ENCODE measurements around the gene TRPM1. TPM values are rescaled to one million over a fixed set of nuclear protein-coding genes. Genes with fewer than 3 reads are reported as not detected.

TRPM1 gene
- total and polyA plus RNA-seq, 2 donors (not counting 1 experiment from before 2014, with no cell fraction given) = not detected

DNA sequence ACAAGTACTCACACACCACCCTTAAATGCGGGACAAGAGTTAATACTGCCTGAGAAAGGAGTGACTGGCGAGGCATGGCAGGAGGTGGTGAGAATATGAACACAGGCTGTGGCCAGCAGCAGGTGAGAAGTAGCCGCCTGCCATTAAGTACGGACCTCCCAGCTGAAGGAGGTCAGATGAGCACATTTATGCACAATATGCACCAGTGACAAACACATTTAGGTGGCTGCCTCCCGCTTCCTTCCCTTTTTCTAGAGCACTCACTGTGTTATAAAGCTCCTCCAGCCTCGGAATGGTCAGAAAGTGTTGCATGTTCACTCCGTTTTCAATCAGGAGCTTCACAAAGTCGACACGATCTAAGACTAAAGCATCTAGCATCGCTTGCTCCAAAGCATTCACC is 52.4 kb downstream of the TRPM1 start:
- H3K4me2 ChIP-seq (ENCODE audit: extremely low read depth, insufficient read depth, low read length) = no peak overlapping the region
- H3K4me3 ChIP-seq (replicated peaks in 1 of 4; ENCODE audit: control extremely low read depth in 1 of 4, insufficient read depth in 1 of 4, low read depth in 3 of 4, low read length in 4 of 4) = no peak overlapping the region
- no peaks in the 10 kb centered on the region for H3K36me3 ChIP-seq (ENCODE audit: control insufficient read depth, insufficient read depth, low read length)
- H4K20me1 ChIP-seq (ENCODE audit: control insufficient read depth, extremely low read depth, insufficient read depth, low read length) = no peaks in the 10 kb centered on the region
- H3K9me3 ChIP-seq (ENCODE audit: control insufficient read depth, insufficient read depth, low read depth, low read length) = no peaks in the 10 kb centered on the region
- H3K4me1 ChIP-seq (ENCODE audit: control insufficient read depth, extremely low read depth, insufficient read depth, low read length) = no peaks in the 10 kb centered on the region
- DNase-seq (ENCODE audit: low read depth in 2 of 2) = no peak
- TF ChIP-seq EZH2 (IDR thresholded peaks at IDR 0.05; ENCODE audit: low read length, missing control alignments) = no peak
- TF ChIP-seq, protein P1, sequence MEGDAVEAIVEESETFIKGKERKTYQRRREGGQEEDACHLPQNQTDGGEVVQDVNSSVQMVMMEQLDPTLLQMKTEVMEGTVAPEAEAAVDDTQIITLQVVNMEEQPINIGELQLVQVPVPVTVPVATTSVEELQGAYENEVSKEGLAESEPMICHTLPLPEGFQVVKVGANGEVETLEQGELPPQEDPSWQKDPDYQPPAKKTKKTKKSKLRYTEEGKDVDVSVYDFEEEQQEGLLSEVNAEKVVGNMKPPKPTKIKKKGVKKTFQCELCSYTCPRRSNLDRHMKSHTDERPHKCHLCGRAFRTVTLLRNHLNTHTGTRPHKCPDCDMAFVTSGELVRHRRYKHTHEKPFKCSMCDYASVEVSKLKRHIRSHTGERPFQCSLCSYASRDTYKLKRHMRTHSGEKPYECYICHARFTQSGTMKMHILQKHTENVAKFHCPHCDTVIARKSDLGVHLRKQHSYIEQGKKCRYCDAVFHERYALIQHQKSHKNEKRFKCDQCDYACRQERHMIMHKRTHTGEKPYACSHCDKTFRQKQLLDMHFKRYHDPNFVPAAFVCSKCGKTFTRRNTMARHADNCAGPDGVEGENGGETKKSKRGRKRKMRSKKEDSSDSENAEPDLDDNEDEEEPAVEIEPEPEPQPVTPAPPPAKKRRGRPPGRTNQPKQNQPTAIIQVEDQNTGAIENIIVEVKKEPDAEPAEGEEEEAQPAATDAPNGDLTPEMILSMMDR (conservative IDR thresholded peaks at IDR 0.05 in 1 of 2, IDR thresholded peaks at IDR 0.05 in 1 of 2; ENCODE audit: low read depth in 1 of 2, low read length in 2 of 2) = no peak
- H2AFZ ChIP-seq (ENCODE audit: low read length) = no peak overlapping the region
- H3K27me3 ChIP-seq (ENCODE audit: control insufficient read depth, insufficient read depth, low read length) = no peaks in the 10 kb centered on the region
- H3K79me2 ChIP-seq (ENCODE audit: control insufficient read depth, insufficient read depth, low read length) = no peaks in the 10 kb centered on the region
- H3K27ac ChIP-seq (ENCODE audit: insufficient read depth, low read length) = no peak overlapping the region
- no peak overlapping the region for H3K9ac ChIP-seq (ENCODE audit: insufficient read depth, low read length)

DNA sequence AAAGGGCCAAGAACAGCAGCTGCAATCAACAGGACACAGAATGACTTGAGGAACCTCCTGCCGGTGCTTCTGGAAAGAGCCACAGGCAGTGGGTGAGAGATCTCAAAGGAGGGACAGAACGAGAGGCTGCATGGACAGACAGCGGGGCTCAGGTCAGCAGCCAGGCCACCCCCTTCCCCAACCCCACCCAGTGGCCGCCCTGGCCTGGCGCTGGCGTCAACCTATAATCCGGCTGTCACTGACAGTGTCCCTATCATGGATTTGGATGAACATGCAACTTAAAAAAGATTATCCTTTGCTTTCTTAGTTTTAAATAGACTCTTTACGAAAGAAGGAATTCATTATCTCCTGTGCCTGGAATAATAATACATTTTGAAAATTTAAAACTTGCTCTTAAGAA is 54.1 kb downstream of the TRPM1 start:
- no peak for TF ChIP-seq EZH2 (IDR thresholded peaks at IDR 0.05; ENCODE audit: low read length, missing control alignments)
- TF ChIP-seq, protein P1 (conservative IDR thresholded peaks at IDR 0.05 in 1 of 2, IDR thresholded peaks at IDR 0.05 in 1 of 2; ENCODE audit: low read depth in 1 of 2, low read length in 2 of 2) = no peak
- Histone ChIP-seq H3K79me2 (ENCODE audit: control insufficient read depth, insufficient read depth, low read length) (no peaks in the 10 kb centered on the region), H3K4me2 (ENCODE audit: extremely low read depth, insufficient read depth, low read length) (no peak overlapping the region), H3K4me3 (replicated peaks in 1 of 4; ENCODE audit: control extremely low read depth in 1 of 4, insufficient read depth in 1 of 4, low read depth in 3 of 4, low read length in 4 of 4) (no peak overlapping the region), H3K27ac (ENCODE audit: insufficient read depth, low read length) (no peak overlapping the region), H2AFZ (ENCODE audit: low read length) (no peak overlapping the region), H4K20me1 (ENCODE audit: control insufficient read depth, extremely low read depth, insufficient read depth, low read length) (no peaks in the 10 kb centered on the region), H3K9me3 (ENCODE audit: control insufficient read depth, insufficient read depth, low read depth, low read length) (no peaks in the 10 kb centered on the region), H3K4me1 (ENCODE audit: control insufficient read depth, extremely low read depth, insufficient read depth, low read length) (no peaks in the 10 kb centered on the region), H3K27me3 (ENCODE audit: control insufficient read depth, insufficient read depth, low read length) (no peaks in the 10 kb centered on the region), H3K9ac (ENCODE audit: insufficient read depth, low read length) (no peak overlapping the region), H3K36me3 (ENCODE audit: control insufficient read depth, insufficient read depth, low read length) (no peaks in the 10 kb centered on the region)
- DNase-seq (ENCODE audit: low read depth in 2 of 2) = no peak

DNA sequence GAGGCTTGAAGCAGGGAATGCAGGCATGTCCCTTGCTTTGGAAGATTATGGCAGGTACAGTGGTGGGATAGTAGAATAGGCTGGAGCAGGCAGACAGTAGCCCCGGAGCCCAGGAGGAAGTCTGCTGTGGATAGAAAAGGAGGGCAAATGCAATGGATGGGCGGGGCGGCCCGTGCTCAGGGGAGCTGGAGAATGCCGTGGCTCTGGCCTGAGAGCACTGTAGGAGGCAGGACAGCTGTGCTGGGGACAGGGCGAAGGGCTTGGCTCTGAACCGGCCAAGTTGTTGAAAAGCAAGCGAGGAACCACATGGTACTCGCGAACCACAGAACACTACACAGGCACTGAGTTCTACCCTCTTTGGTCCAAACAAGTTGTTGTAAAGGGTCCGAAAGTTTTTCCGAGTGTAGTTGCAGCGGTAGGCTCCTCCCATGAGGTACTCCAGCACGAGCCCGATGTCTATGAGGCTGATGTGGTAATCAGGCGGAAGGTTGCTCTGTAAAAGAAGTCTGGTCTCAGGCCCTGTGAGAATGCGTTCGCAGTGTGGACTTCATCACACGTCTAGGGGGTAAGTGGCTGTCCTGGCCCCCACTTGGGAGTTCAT is 54.7 kb downstream of the TRPM1 start:
- H3K79me2 ChIP-seq (ENCODE audit: control insufficient read depth, insufficient read depth, low read length) = no peaks in the 10 kb centered on the region
- H3K36me3 ChIP-seq (ENCODE audit: control insufficient read depth, insufficient read depth, low read length) = no peaks in the 10 kb centered on the region
- no peaks in the 10 kb centered on the region for H3K9me3 ChIP-seq (ENCODE audit: control insufficient read depth, insufficient read depth, low read depth, low read length)
- TF ChIP-seq EZH2 (IDR thresholded peaks at IDR 0.05; ENCODE audit: low read length, missing control alignments) = no peak
- TF ChIP-seq, protein P1 (conservative IDR thresholded peaks at IDR 0.05 in 1 of 2, IDR thresholded peaks at IDR 0.05 in 1 of 2; ENCODE audit: low read depth in 1 of 2, low read length in 2 of 2) = no peak
- no peaks in the 10 kb centered on the region for H3K4me1 ChIP-seq (ENCODE audit: control insufficient read depth, extremely low read depth, insufficient read depth, low read length)
- no peak overlapping the region for H3K4me2 ChIP-seq (ENCODE audit: extremely low read depth, insufficient read depth, low read length)
- no peak overlapping the region for H2AFZ ChIP-seq (ENCODE audit: low read length)
- H3K27me3 ChIP-seq (ENCODE audit: control insufficient read depth, insufficient read depth, low read length) = no peaks in the 10 kb centered on the region
- H4K20me1 ChIP-seq (ENCODE audit: control insufficient read depth, extremely low read depth, insufficient read depth, low read length) = no peaks in the 10 kb centered on the region
- no peak overlapping the region for H3K9ac ChIP-seq (ENCODE audit: insufficient read depth, low read length)
- H3K27ac ChIP-seq (ENCODE audit: insufficient read depth, low read length) = no peak overlapping the region
- no peak overlapping the region for H3K4me3 ChIP-seq (replicated peaks in 1 of 4; ENCODE audit: control extremely low read depth in 1 of 4, insufficient read depth in 1 of 4, low read depth in 3 of 4, low read length in 4 of 4)
- DNase-seq (ENCODE audit: low read depth in 2 of 2) = no peak

All from fibroblast of lung (primary cell).